Ishikawa (cell line): Measurements from ENCODE around the gene PRODH2.

ENCODE experiments used
- CEBPB ChIP-seq: IDR thresholded peaks from 2 replicates; pipeline ENCODE4 v1.6.1; 2012
- CREB1 ChIP-seq: IDR thresholded peaks from 2 replicates; pipeline ENCODE4 v1.6.1; 2012; ENCODE audit warnings: low read depth
- EGR1 ChIP-seq: IDR thresholded peaks from 2 replicates; pipeline ENCODE4 v1.6.1; 2012
- EP300 ChIP-seq: IDR thresholded peaks from 2 replicates; pipeline ENCODE4 v1.6.1; 2012; ENCODE audit warnings: borderline replicate concordance
- FOXM1 ChIP-seq: IDR thresholded peaks from 2 replicates; pipeline ENCODE4 v1.6.1; 2012; ENCODE audit warnings: low read depth, borderline replicate concordance
- MAX ChIP-seq: IDR thresholded peaks from 2 replicates; pipeline ENCODE4 v1.6.1; 2012
- NFIC ChIP-seq: IDR thresholded peaks from 2 replicates; pipeline ENCODE4 v1.6.1; 2012
- RAD21 ChIP-seq: IDR thresholded peaks from 2 replicates; pipeline ENCODE4 v1.6.1; 2012; ENCODE audit warnings: low read depth
- TAF1 ChIP-seq: IDR thresholded peaks from 2 replicates; pipeline ENCODE4 v1.6.1; 2012; ENCODE audit warnings: low read depth, mild to moderate bottlenecking
- TCF12 ChIP-seq: IDR thresholded peaks from 2 replicates; pipeline ENCODE4 v1.6.1; 2012; ENCODE audit warnings: low read depth
- TEAD4 ChIP-seq: IDR thresholded peaks from 2 replicates; pipeline ENCODE4 v1.6.1; 2012
- YY1 ChIP-seq: IDR thresholded peaks from 2 replicates; pipeline ENCODE4 v1.6.1; 2012; ENCODE audit warnings: low read depth
- ZBTB7A ChIP-seq: IDR thresholded peaks from 2 replicates; pipeline ENCODE4 v1.6.1; 2012; ENCODE audit warnings: low read depth
- TF ChIP-seq, protein P1 (sequence below): IDR thresholded peaks from 2 replicates; pipeline ENCODE4 v1.6.1; 2012; ENCODE audit warnings: low read depth, mild to moderate bottlenecking
- TF ChIP-seq, protein P2 (sequence below): IDR thresholded peaks from 2 replicates; pipeline ENCODE4 v1.6.1; 2012

The PRODH2 gene

DNA sequence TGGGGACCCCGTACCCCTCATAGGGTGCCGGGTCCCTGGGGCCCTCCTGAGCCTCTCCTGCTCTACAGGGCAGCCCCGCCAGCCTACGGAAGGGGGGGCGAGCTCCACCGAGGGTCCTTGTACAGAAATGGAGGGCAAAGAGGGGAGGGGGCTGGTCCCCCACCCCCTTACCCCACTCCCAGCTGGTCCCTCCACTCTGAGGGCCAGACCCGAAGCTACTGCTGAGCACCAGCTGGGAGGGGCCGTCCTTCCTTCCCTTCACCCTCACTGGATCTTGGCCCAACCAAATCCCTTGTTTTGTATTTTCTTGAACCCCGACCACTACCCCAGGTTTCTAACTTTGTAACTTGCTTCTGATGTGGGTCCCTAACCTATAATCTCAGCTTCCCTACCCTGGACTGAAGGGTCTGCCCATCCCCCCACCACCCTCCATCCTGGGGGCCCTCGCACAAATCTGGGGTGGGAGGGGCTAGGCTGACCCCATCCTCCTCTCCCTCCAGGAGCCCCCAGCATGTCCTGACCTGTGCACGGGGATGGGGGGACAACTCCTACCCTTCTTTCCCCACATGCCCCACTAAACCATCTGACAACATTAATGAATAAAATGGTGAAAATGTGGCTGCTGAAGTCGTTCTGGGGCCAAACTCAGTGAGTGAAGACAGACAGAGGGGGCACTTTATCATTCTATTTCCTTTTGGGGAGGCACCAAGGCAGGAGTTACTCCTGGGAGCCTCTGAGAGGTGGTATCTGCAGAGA is 24.3 kb downstream of the PRODH2 start:
- TF ChIP-seq CREB1 (no peak), TEAD4 (no peak), EP300 (no peak), FOXM1 (no peak), NFIC (no peak), CEBPB (no peak), EGR1 (no peak), YY1 (no peak), ZBTB7A (no peak), TCF12 (no peak)
- TF ChIP-seq, protein P1, sequence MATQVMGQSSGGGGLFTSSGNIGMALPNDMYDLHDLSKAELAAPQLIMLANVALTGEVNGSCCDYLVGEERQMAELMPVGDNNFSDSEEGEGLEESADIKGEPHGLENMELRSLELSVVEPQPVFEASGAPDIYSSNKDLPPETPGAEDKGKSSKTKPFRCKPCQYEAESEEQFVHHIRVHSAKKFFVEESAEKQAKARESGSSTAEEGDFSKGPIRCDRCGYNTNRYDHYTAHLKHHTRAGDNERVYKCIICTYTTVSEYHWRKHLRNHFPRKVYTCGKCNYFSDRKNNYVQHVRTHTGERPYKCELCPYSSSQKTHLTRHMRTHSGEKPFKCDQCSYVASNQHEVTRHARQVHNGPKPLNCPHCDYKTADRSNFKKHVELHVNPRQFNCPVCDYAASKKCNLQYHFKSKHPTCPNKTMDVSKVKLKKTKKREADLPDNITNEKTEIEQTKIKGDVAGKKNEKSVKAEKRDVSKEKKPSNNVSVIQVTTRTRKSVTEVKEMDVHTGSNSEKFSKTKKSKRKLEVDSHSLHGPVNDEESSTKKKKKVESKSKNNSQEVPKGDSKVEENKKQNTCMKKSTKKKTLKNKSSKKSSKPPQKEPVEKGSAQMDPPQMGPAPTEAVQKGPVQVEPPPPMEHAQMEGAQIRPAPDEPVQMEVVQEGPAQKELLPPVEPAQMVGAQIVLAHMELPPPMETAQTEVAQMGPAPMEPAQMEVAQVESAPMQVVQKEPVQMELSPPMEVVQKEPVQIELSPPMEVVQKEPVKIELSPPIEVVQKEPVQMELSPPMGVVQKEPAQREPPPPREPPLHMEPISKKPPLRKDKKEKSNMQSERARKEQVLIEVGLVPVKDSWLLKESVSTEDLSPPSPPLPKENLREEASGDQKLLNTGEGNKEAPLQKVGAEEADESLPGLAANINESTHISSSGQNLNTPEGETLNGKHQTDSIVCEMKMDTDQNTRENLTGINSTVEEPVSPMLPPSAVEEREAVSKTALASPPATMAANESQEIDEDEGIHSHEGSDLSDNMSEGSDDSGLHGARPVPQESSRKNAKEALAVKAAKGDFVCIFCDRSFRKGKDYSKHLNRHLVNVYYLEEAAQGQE, result no peak

DNA sequence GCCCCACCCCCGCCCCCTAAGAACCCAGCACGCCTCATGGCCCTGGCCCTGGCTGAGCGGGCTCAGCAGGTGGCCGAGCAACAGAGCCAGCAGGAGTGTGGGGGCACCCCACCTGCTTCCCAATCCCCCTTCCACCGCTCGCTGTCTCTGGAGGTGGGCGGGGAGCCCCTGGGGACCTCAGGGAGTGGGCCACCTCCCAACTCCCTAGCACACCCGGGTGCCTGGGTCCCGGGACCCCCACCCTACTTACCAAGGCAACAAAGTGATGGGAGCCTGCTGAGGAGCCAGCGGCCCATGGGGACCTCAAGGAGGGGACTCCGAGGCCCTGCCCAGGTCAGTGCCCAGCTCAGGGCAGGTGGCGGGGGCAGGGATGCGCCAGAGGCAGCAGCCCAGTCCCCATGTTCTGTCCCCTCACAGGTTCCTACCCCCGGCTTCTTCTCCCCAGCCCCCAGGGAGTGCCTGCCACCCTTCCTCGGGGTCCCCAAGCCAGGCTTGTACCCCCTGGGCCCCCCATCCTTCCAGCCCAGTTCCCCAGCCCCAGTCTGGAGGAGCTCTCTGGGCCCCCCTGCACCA is 25.3 kb downstream of the PRODH2 start:
- TF ChIP-seq TCF12 (no peak), YY1 (no peak), TEAD4 (no peak), EP300 (no peak), TAF1 (no peak), CREB1 (no peak), CEBPB (no peak), FOXM1 (no peak), EGR1 (no peak), NFIC (no peak), MAX (no peak), RAD21 (no peak)
- TF ChIP-seq, protein P1, result no peak

DNA sequence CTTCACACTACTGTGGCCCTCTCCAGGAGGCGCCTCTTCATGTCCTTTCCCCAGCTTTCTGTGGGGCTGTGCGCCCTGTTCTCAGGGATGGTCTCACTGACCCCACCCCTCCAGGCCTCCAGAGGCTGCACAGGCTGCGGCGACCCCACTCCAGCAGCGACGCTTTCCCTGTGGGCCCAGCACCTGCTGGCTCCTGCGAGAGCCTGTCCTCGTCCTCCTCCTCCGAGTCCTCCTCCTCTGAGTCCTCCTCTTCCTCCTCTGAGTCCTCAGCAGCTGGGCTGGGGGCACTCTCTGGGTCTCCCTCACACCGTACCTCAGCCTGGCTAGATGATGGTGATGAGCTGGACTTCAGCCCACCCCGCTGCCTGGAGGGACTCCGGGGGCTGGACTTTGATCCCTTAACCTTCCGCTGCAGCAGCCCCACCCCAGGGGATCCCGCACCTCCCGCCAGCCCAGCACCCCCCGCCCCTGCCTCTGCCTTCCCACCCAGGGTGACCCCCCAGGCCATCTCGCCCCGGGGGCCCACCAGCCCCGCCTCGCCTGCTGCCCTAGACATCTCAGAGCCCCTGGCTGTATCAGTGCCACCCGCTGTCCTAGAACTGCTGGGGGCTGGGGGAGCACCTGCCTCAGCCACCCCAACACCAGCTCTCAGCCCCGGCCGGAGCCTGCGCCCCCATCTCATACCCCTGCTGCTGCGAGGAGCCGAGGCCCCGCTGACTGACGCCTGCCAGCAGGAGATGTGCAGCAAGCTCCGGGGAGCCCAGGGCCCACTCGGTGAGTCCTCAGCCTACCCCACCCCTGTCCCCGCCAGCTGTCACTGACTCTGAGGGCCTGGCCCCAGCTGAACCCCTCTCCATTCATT is 26.1 kb downstream of the PRODH2 start:
- TF ChIP-seq CEBPB (no peak), CREB1 (no peak), NFIC (no peak), EP300 (no peak), YY1 (no peak), MAX (no peak), TCF12 (no peak), EGR1 (no peak), TEAD4 (no peak), ZBTB7A (no peak), RAD21 (no peak)
- TF ChIP-seq, protein P2, sequence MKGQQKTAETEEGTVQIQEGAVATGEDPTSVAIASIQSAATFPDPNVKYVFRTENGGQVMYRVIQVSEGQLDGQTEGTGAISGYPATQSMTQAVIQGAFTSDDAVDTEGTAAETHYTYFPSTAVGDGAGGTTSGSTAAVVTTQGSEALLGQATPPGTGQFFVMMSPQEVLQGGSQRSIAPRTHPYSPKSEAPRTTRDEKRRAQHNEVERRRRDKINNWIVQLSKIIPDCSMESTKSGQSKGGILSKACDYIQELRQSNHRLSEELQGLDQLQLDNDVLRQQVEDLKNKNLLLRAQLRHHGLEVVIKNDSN, result no peak
- TF ChIP-seq, protein P1, result no peak

- TF ChIP-seq CREB1 (no peak), CEBPB (no peak), RAD21 (no peak), MAX (no peak), NFIC (no peak)
- TF ChIP-seq, protein P2, result no peak
Measured at GRCh38 chr19:35785339-35785627, 27.4 kb downstream of the PRODH2 start.
